ENCODE measurements around the gene GGCT. TPM values are rescaled to one million over a fixed set of nuclear protein-coding genes. Genes with fewer than 3 reads are reported as not detected.
"Not testable (repeated sequence)": the region's sequence is repeated elsewhere in the genome, so short reads cannot be mapped to it uniquely, and the experiment has no call there.

GGCT gene
- total RNA-seq, 6 donors from 2014 or later, result 12.6 to 26.2 (median 22.2) TPM

GRCh38 chr7:30533886-30534285 is 29.3 kb upstream of the GGCT start:
- DNase-seq (no peak), ATAC-seq (ENCODE audit: low FRiP score in 2 of 2) (peak in 1 of 2 donors; percentile 56)
- 87% methylated on average over 5 of the region's 5 CpGs for WGBS, 2 donors
- H3K9me3 ChIP-seq, result no peaks in the 10 kb centered on the region
- peaks cover 0 to 4% (median 2%) of the 10 kb centered on the region in 4 donors for H3K36me3 ChIP-seq
- TF ChIP-seq EP300 (IDR thresholded peaks at IDR 0.05) (no peak), POLR2A (IDR thresholded peaks at IDR 0.05) (no peak), CTCF (IDR thresholded peaks at IDR 0.05) (no peak), POLR2AphosphoS5 (IDR thresholded peaks at IDR 0.05) (no peak)
- H3K4me3 ChIP-seq, result no peak overlapping the region
- no peaks in the 10 kb centered on the region for H3K4me1 ChIP-seq
- H3K27me3 ChIP-seq, result no peaks in the 10 kb centered on the region
- no peak overlapping the region for H3K27ac ChIP-seq

- no peak for TF ChIP-seq CTCF (IDR thresholded peaks at IDR 0.05)
- TF ChIP-seq EP300 (IDR thresholded peaks at IDR 0.05), result no peak
- TF ChIP-seq POLR2A (IDR thresholded peaks at IDR 0.05), result no peak
- no peak for TF ChIP-seq POLR2AphosphoS5 (IDR thresholded peaks at IDR 0.05)
- WGBS, 2 donors, result 93 to 95% methylated on average over 3 of the region's 3 CpGs
These were observed 26.7 kb upstream of the GGCT start for GRCh38 chr7:30531286-30531685.

GRCh38 chr7:30530373-30530772 is 25.7 kb upstream of the GGCT start:
- Histone ChIP-seq H3K27ac (no peak overlapping the region), H3K4me3 (no peak overlapping the region), H3K36me3 (no peaks in the 10 kb centered on the region), H3K4me1 (no peaks in the 10 kb centered on the region), H3K9me3 (no peaks in the 10 kb centered on the region), H3K27me3 (no peaks in the 10 kb centered on the region)
- ATAC-seq (ENCODE audit: low FRiP score in 2 of 2), result no peak
- no peak for DNase-seq
- TF ChIP-seq CTCF (IDR thresholded peaks at IDR 0.05), result no peak
- no peak for TF ChIP-seq POLR2A (IDR thresholded peaks at IDR 0.05)
- no peak for TF ChIP-seq POLR2AphosphoS5 (IDR thresholded peaks at IDR 0.05)
- TF ChIP-seq EP300 (IDR thresholded peaks at IDR 0.05), result no peak
- 96 to 100% methylated on average over 1 of the region's 1 CpG for WGBS, 2 donors

More at GRCh38 chr7:30531286-30531685, 26.7 kb upstream of the GGCT start:
- DNase-seq (no peak), ATAC-seq (ENCODE audit: low FRiP score in 2 of 2) (no peak)
- H3K9me3 ChIP-seq, result no peaks in the 10 kb centered on the region
- no peaks in the 10 kb centered on the region for H3K27me3 ChIP-seq
- H3K4me3 ChIP-seq, result no peak overlapping the region
- no peaks in the 10 kb centered on the region for H3K36me3 ChIP-seq
- H3K4me1 ChIP-seq, result no peaks in the 10 kb centered on the region
- H3K27ac ChIP-seq, result no peak overlapping the region

GRCh38 chr7:30528779-30529178 is 24.1 kb upstream of the GGCT start:
- H3K4me3 ChIP-seq, result no peak overlapping the region
- DNase-seq (no peak), ATAC-seq (ENCODE audit: low FRiP score in 2 of 2) (no peak)
- no peaks in the 10 kb centered on the region for H3K27me3 ChIP-seq
- no peaks in the 10 kb centered on the region for H3K9me3 ChIP-seq
- TF ChIP-seq EP300 (IDR thresholded peaks at IDR 0.05) (no peak), CTCF (IDR thresholded peaks at IDR 0.05) (no peak), POLR2A (IDR thresholded peaks at IDR 0.05) (no peak), POLR2AphosphoS5 (IDR thresholded peaks at IDR 0.05) (no peak)
- H3K27ac ChIP-seq, result no peak overlapping the region
- no peaks in the 10 kb centered on the region for H3K4me1 ChIP-seq
- no peaks in the 10 kb centered on the region for H3K36me3 ChIP-seq

GRCh38 chr7:30527297-30527696 is 22.7 kb upstream of the GGCT start:
- H3K27ac ChIP-seq; H3K4me1 ChIP-seq; H3K27me3 ChIP-seq; DNase-seq; ATAC-seq (ENCODE audit: low FRiP score in 2 of 2); H3K4me3 ChIP-seq; H3K9me3 ChIP-seq; H3K36me3 ChIP-seq: not testable (repeated sequence)
- 81 to 100% methylated on average over 1 of the region's 1 CpG for WGBS, 2 donors

All from upper lobe of left lung (tissue), 6 donors.